DOHH2 (cell line): ENCODE measurements around the gene MYO1H.

ENCODE experiments used
- H3F3A ChIP-seq: fragments of 200-600 bp; sonication (generic), shearing (Covaris generic); 2 replicates; pipeline ENCODE4 v1.6.0; 2016; ENCODE audit warnings: antibody characterized with exemption, mild to moderate bottlenecking; ENCODE audit not compliant: control insufficient read depth, insufficient read depth
- H3K27ac ChIP-seq: fragments of 200-600 bp; sonication (generic); 2 replicates; pipeline ENCODE4 v1.5.1; 2014; ENCODE audit warnings: low read depth, mild to moderate bottlenecking, low read length, moderate library complexity
- H3K27me3 ChIP-seq: fragments of 200-600 bp; sonication (generic); 2 replicates; pipeline ENCODE4 v1.6.1; 2014; ENCODE audit warnings: mild to moderate bottlenecking, low read length, mixed read lengths; ENCODE audit not compliant: control insufficient read depth
- H3K36me3 ChIP-seq: fragments of 200-600 bp; sonication (generic); 2 replicates; pipeline ENCODE4 v1.6.1; 2014; ENCODE audit warnings: mild to moderate bottlenecking, low read length, moderate library complexity, mixed read lengths; ENCODE audit not compliant: control insufficient read depth
- H3K4me1 ChIP-seq: fragments of 200-600 bp; sonication (generic); 2 replicates; pipeline ENCODE4 v1.6.1; 2014; ENCODE audit warnings: mild to moderate bottlenecking, low read length, mixed read lengths; ENCODE audit not compliant: control insufficient read depth
- H3K4me2 ChIP-seq: fragments of 200-600 bp; sonication (generic); 2 replicates; pipeline ENCODE4 v1.6.0; 2014; ENCODE audit warnings: mild to moderate bottlenecking, low read length, moderate library complexity
- H3K4me3 ChIP-seq: fragments of 200-600 bp; sonication (generic); 2 replicates; pipeline ENCODE4 v1.5.1; 2014; ENCODE audit warnings: mild to moderate bottlenecking, low read length, mixed read lengths
- H3K79me2 ChIP-seq: fragments of 200-600 bp; sonication (generic); 2 replicates; pipeline ENCODE4 v1.6.1; 2014; ENCODE audit warnings: mild to moderate bottlenecking, low read length, mixed read lengths; ENCODE audit not compliant: control insufficient read depth
- H3K9me2 ChIP-seq: fragments of 200-600 bp; sonication (generic); replicated peaks from 2 replicates; pipeline ENCODE4 v1.6.1; 2014; ENCODE audit warnings: mild to moderate bottlenecking, low read length, mixed read lengths; ENCODE audit not compliant: control insufficient read depth
- H3K9me3 ChIP-seq: fragments of 200-600 bp; sonication (generic); 2 replicates; pipeline ENCODE4 v1.6.1; 2014; ENCODE audit warnings: antibody characterized with exemption, low read length, mixed read lengths; ENCODE audit not compliant: control insufficient read depth, insufficient read depth
- H4K20me1 ChIP-seq: fragments of 200-600 bp; sonication (generic); 2 replicates; pipeline ENCODE4 v1.6.0; 2014; ENCODE audit warnings: low read depth, mild to moderate bottlenecking, antibody characterized with exemption, low read length, moderate library complexity; ENCODE audit not compliant: control insufficient read depth, insufficient read depth
- EZH2phosphoT487 ChIP-seq: fragments of 200-600 bp; sonication (generic); IDR thresholded peaks from 2 replicates; pipeline ENCODE4 v1.6.1; 2017; ENCODE audit warnings: borderline replicate concordance, mild to moderate bottlenecking, antibody characterized with exemption, low read length, moderate library complexity, mixed read lengths
- TF ChIP-seq, protein P1 (sequence below): fragments of 200-600 bp; sonication (generic); IDR thresholded peaks from one replicate; pipeline ENCODE4 v1.5.1; 2014; ENCODE audit warnings: antibody characterized with exemption, mild to moderate bottlenecking, low read depth, low read length; ENCODE audit not compliant: poor library complexity, severe bottlenecking

MYO1H gene

DNA sequence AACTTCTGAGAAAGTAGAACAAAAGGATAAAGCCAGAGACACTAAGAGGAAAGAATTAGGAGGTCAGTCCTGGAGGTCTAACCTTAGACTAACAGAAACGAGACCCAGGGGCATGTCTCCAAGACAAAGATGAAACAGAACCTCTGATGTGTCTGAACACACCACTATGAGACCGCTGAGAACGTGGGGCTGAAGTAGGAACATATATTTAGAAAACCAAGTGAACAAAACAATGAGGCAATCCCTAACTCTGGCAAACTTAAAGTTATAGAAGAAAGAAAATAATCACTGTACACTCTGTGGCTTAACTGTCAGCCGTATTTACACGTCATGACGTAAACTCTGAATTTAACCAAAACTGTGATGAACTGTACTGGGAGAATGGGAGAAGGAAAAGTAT lies 111.5 kb downstream of the MYO1H start:
- TF ChIP-seq, protein P1, sequence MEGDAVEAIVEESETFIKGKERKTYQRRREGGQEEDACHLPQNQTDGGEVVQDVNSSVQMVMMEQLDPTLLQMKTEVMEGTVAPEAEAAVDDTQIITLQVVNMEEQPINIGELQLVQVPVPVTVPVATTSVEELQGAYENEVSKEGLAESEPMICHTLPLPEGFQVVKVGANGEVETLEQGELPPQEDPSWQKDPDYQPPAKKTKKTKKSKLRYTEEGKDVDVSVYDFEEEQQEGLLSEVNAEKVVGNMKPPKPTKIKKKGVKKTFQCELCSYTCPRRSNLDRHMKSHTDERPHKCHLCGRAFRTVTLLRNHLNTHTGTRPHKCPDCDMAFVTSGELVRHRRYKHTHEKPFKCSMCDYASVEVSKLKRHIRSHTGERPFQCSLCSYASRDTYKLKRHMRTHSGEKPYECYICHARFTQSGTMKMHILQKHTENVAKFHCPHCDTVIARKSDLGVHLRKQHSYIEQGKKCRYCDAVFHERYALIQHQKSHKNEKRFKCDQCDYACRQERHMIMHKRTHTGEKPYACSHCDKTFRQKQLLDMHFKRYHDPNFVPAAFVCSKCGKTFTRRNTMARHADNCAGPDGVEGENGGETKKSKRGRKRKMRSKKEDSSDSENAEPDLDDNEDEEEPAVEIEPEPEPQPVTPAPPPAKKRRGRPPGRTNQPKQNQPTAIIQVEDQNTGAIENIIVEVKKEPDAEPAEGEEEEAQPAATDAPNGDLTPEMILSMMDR = no peak
- TF ChIP-seq EZH2phosphoT487 = no peak
- H3K27ac ChIP-seq = no peak overlapping the region
- peaks cover 34% of the 10 kb centered on the region for H3K79me2 ChIP-seq
- H3F3A ChIP-seq = no peaks in the 10 kb centered on the region
- no peak overlapping the region for H3K4me3 ChIP-seq
- H3K4me1 ChIP-seq = peaks cover 15% of the 10 kb centered on the region
- no peaks in the 10 kb centered on the region for H3K27me3 ChIP-seq
- H3K9me2 ChIP-seq = no peaks in the 10 kb centered on the region
- H3K9me3 ChIP-seq = no peaks in the 10 kb centered on the region
- no peak overlapping the region for H3K4me2 ChIP-seq
- 0 out of 2 replicates have a peak, but pooled peaks cover 5% of the 10 kb centered on the region for H4K20me1 ChIP-seq
- peaks cover 39% of the 10 kb centered on the region for H3K36me3 ChIP-seq

- TF ChIP-seq EZH2phosphoT487 = no peak
- TF ChIP-seq, protein P1 = no peak
- Histone ChIP-seq H3K4me2 (no peak overlapping the region), H3K79me2 (peaks cover 46% of the 10 kb centered on the region), H3K27me3 (no peaks in the 10 kb centered on the region), H3K27ac (no peak overlapping the region), H3K36me3 (peaks cover 31% of the 10 kb centered on the region), H3K9me3 (no peaks in the 10 kb centered on the region), H3K4me1 (peaks cover 15% of the 10 kb centered on the region), H4K20me1 (0 out of 2 replicates have a peak, but pooled peaks cover 11% of the 10 kb centered on the region), H3F3A (no peaks in the 10 kb centered on the region), H3K9me2 (no peaks in the 10 kb centered on the region), H3K4me3 (no peak overlapping the region)
Observed at GRCh38 chr12:109460538-109460937, 112.8 kb downstream of the MYO1H start.

DNA sequence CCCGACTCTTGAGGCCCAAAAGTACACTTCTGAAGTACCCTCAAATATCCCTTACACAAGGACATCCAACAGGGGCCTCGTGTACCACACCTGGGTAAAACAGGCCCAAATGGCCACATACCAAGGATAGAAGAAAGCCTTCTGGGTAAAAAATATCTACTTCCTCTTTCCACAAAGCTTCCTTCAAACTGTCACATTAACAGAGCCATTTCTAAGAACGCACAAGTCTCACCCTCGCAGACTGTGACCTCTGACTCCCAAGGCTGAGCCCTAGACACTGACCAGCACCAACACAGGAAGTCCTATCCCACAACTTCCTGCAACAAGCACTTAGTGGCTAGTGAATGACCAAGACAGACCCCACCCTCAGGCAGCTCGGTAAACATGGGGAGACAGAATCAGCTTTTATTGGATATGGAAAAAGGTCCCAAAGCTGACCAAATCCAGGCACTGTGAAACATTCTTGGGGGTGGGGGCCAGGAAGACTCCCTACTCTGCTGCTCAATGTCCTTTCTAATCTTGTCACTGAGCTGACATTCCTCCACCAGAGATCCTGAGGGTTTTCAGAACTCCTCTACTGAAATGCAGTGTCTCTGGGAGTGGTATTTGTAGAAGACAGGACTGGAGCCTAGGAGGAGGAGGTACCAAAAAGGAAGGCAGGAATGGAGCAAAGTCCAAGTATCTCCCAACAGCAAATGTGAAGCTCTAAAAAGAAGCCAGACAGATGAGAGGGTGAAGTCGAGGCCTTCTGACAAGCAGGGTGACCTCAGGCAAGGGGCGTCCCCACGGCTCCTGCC lies 113.5 kb downstream of the MYO1H start:
- H3K27me3 ChIP-seq = no peaks in the 10 kb centered on the region
- TF ChIP-seq, protein P1 = no peak
- no peak for TF ChIP-seq EZH2phosphoT487
- H3K9me3 ChIP-seq = no peaks in the 10 kb centered on the region
- peaks cover 15% of the 10 kb centered on the region for H3K4me1 ChIP-seq
- H3K9me2 ChIP-seq = no peaks in the 10 kb centered on the region
- no peaks in the 10 kb centered on the region for H3F3A ChIP-seq
- peaks cover 24% of the 10 kb centered on the region for H3K36me3 ChIP-seq
- H3K27ac ChIP-seq = no peak overlapping the region
- H4K20me1 ChIP-seq = 0 out of 2 replicates have a peak, but pooled peaks cover 11% of the 10 kb centered on the region
- H3K4me2 ChIP-seq = no peak overlapping the region
- peaks cover 46% of the 10 kb centered on the region for H3K79me2 ChIP-seq
- H3K4me3 ChIP-seq = no peak overlapping the region
